Loucy (cell line): ENCODE results near the gene FAM193A.

Experiments
- H2AFZ ChIP-seq: fragments of 200-600 bp; sonication (generic); 2 replicates; pipeline ENCODE4 v1.6.0; 2016; ENCODE audit warnings: antibody characterized with exemption, mild to moderate bottlenecking, low read length, moderate library complexity
- H3F3A ChIP-seq: fragments of 200-600 bp; 2 replicates; pipeline ENCODE4 v1.6.0; 2016; ENCODE audit warnings: antibody characterized with exemption, low read depth, mild to moderate bottlenecking
- H3K27me3 ChIP-seq: fragments of 200-600 bp; sonication (generic); 2 replicates; pipeline ENCODE4 v1.6.1; 2014; ENCODE audit warnings: low read length, mild to moderate bottlenecking; ENCODE audit not compliant: insufficient read depth, poor library complexity, severe bottlenecking
- H3K36me3 ChIP-seq: fragments of 200-600 bp; sonication (generic); 2 replicates; pipeline ENCODE4 v1.6.1; 2016; ENCODE audit warnings: low read length; ENCODE audit not compliant: insufficient read depth
- H3K4me1 ChIP-seq: fragments of 200-600 bp; sonication (generic); 2 replicates; pipeline ENCODE4 v1.5.1; 2014; ENCODE audit warnings: low read length, mild to moderate bottlenecking; ENCODE audit not compliant: insufficient read depth, poor library complexity, severe bottlenecking
- H3K4me2 ChIP-seq: fragments of 200-600 bp; sonication (generic); 2 replicates; pipeline ENCODE4 v1.6.0; 2014; ENCODE audit warnings: antibody characterized with exemption, low read length, low read depth, mild to moderate bottlenecking; ENCODE audit not compliant: poor library complexity, severe bottlenecking
- H3K4me3 ChIP-seq: fragments of 200-600 bp; sonication (generic); 2 replicates; pipeline ENCODE4 v1.5.1; 2014; ENCODE audit warnings: low read length, mild to moderate bottlenecking, mixed read lengths; ENCODE audit not compliant: poor library complexity, severe bottlenecking
- H3K79me2 ChIP-seq: fragments of 200-600 bp; sonication (generic); 2 replicates; pipeline ENCODE4 v1.6.1; 2014; ENCODE audit warnings: low read length; ENCODE audit not compliant: insufficient read depth
- H3K9ac ChIP-seq: fragments of 200-600 bp; sonication (generic); 2 replicates; pipeline ENCODE4 v1.6.0; 2014; ENCODE audit warnings: mild to moderate bottlenecking, low read depth, low read length, moderate library complexity; ENCODE audit not compliant: poor library complexity, severe bottlenecking
- H3K9me2 ChIP-seq: fragments of 200-600 bp; sonication (generic); replicated peaks from 2 replicates; pipeline ENCODE4 v1.6.1; 2016; ENCODE audit warnings: low read depth, low read length, mixed read lengths
- H3K9me3 ChIP-seq: fragments of 200-600 bp; sonication (generic); 2 replicates; pipeline ENCODE4 v1.6.1; 2014; ENCODE audit warnings: mild to moderate bottlenecking, antibody characterized with exemption, low read length, low read depth; ENCODE audit not compliant: insufficient read depth
- H4K20me1 ChIP-seq: fragments of 200-600 bp; sonication (generic); 2 replicates; pipeline ENCODE4 v1.6.0; 2014; ENCODE audit warnings: antibody characterized with exemption, low read length, mild to moderate bottlenecking; ENCODE audit not compliant: insufficient read depth, poor library complexity, severe bottlenecking
- EZH2phosphoT487 ChIP-seq: fragments of 200-600 bp; IDR thresholded peaks from 2 replicates; pipeline ENCODE4 v1.6.1; 2018; ENCODE audit warnings: antibody characterized with exemption, mild to moderate bottlenecking, moderate library complexity, borderline replicate concordance
- TF ChIP-seq, protein P1 (sequence below): fragments of 200-600 bp; sonication (generic); conservative IDR thresholded peaks from 2 replicates; pipeline ENCODE4 v1.5.1; 2014; ENCODE audit warnings: mild to moderate bottlenecking, antibody characterized with exemption, low read length

The FAM193A gene

DNA sequence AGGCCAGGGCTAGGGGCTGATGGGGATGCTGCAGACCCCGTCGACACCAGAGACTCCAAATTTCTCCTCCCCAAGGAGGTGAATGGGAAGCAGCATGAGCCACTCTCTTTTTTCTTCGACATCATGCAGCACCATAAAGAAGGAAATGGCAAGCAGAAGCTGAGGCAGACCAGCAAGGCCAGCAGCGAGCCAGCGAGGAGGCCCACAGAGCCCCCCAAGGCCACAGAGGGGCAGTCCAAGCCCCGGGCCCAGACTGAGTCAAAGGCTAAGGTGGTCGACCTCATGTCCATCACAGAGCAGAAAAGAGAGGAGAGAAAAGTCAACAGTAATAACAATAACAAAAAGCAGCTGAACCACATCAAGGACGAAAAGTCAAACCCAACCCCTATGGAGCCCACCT is 163.6 kb downstream of the FAM193A start:
- Histone ChIP-seq H3K36me3 (peaks cover 87% of the 10 kb centered on the region), H3K79me2 (no peaks in the 10 kb centered on the region), H3K9me3 (no peaks in the 10 kb centered on the region), H3F3A (no peaks in the 10 kb centered on the region), H3K9me2 (no peaks in the 10 kb centered on the region), H2AFZ (no peak overlapping the region), H3K4me2 (no peak overlapping the region), H3K4me1 (no peaks in the 10 kb centered on the region), H3K27me3 (no peaks in the 10 kb centered on the region), H4K20me1 (no peaks in the 10 kb centered on the region), H3K9ac (no peak overlapping the region), H3K4me3 (no peak overlapping the region)
- TF ChIP-seq EZH2phosphoT487: no peak
- TF ChIP-seq, protein P1, sequence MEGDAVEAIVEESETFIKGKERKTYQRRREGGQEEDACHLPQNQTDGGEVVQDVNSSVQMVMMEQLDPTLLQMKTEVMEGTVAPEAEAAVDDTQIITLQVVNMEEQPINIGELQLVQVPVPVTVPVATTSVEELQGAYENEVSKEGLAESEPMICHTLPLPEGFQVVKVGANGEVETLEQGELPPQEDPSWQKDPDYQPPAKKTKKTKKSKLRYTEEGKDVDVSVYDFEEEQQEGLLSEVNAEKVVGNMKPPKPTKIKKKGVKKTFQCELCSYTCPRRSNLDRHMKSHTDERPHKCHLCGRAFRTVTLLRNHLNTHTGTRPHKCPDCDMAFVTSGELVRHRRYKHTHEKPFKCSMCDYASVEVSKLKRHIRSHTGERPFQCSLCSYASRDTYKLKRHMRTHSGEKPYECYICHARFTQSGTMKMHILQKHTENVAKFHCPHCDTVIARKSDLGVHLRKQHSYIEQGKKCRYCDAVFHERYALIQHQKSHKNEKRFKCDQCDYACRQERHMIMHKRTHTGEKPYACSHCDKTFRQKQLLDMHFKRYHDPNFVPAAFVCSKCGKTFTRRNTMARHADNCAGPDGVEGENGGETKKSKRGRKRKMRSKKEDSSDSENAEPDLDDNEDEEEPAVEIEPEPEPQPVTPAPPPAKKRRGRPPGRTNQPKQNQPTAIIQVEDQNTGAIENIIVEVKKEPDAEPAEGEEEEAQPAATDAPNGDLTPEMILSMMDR: no peak

DNA sequence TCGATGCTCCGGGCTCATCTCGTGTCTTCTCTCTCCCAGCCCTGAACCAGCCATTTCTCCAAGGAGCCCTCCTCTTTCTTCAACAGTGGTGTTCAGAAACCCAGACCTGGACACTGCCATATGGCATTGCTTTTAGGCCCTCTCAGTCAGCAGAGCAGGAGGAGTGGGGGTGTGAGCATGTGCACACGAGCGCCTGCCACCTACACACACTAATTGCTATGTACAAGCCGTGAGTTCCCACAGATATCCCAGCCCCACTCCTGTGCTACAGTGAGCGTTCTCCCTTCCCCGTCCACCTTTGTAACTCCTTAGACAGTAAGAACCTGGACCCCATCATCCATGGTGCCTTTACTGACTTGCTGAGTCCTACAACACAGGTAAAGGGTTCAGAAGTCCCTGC is 165.9 kb downstream of the FAM193A start:
- Histone ChIP-seq H3K36me3 (peaks cover 65% of the 10 kb centered on the region; the same call in 1 of the 2 replicates), H2AFZ (no peak overlapping the region), H4K20me1 (no peaks in the 10 kb centered on the region), H3K27me3 (no peaks in the 10 kb centered on the region), H3K4me1 (no peaks in the 10 kb centered on the region), H3K9ac (no peak overlapping the region), H3K9me2 (no peaks in the 10 kb centered on the region), H3F3A (no peaks in the 10 kb centered on the region), H3K9me3 (no peaks in the 10 kb centered on the region), H3K4me2 (no peak overlapping the region), H3K4me3 (no peak overlapping the region), H3K79me2 (no peaks in the 10 kb centered on the region)
- no peak for TF ChIP-seq EZH2phosphoT487
- TF ChIP-seq, protein P1: no peak

DNA sequence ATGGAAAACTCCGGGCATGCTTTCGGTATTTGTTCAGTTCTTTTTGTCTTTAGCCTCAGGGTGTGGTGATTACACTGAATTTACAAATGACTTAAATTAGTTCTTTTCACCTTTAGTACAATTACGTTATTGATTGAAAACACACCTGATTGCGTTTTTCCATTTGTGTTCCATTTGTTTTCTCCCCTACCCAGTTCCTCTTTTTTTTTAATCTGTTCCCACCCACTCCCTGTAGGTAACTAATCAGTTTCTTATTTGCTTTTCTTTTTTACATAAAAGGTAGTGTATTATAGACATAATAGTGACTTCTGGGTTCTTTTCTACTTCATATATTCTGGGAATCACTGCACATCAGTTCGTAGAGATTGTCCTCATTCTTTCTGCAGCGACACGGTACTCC is 166.3 kb downstream of the FAM193A start:
- Histone ChIP-seq H4K20me1 (no peaks in the 10 kb centered on the region), H2AFZ (no peak overlapping the region)
- no peak for TF ChIP-seq EZH2phosphoT487
- TF ChIP-seq, protein P1: no peak

More for the DNA sequence above, 166.3 kb downstream of the FAM193A start:
- no peaks in the 10 kb centered on the region for H3K9me2 ChIP-seq
- H3K79me2 ChIP-seq: no peaks in the 10 kb centered on the region
- peaks cover 61% of the 10 kb centered on the region; the same call in 1 of the 2 replicates for H3K36me3 ChIP-seq
- H3K9me3 ChIP-seq: no peaks in the 10 kb centered on the region
- no peak overlapping the region for H3K4me3 ChIP-seq
- H3K4me1 ChIP-seq: no peaks in the 10 kb centered on the region
- H3K27me3 ChIP-seq: no peaks in the 10 kb centered on the region
- H3F3A ChIP-seq: no peaks in the 10 kb centered on the region
- no peak overlapping the region for H3K4me2 ChIP-seq
- H3K9ac ChIP-seq: no peak overlapping the region
